Measurements from ENCODE around the gene MUC20. TPM values are rescaled to one million over a fixed set of nuclear protein-coding genes. Genes with fewer than 3 reads are reported as not detected.

MUC20 gene
- total RNA-seq, 1 experiment from 2014 or later, result 1.6 TPM

DNA sequence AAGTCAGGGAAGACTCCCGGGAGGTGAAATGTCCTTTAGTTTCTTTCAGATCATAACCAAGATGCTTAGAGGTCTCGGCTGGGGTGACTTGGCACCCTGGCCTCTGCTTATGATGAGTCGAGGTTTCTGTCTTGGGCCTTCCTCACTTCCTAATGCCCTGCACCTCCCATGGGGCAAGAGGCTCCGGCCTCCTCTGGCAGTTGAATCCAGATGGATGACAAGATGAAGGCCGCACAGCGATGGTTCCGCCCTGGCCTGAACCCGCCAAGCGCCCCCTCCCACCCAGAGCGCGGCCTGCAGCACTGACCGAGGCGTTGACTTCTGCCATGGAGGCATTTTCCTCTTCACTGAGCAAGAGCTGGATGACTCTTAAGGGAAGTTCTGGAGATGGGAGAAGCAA, 31.3 kb downstream of the MUC20 start:
- Histone ChIP-seq H3K4me1 (ENCODE audit: low read length) (no peaks in the 10 kb centered on the region), H2AFZ (ENCODE audit: low read length) (no peak overlapping the region), H3K9ac (ENCODE audit: low read length) (no peak overlapping the region), H3K27me3 (ENCODE audit: low read length) (no peaks in the 10 kb centered on the region), H3K9me2 (replicated peaks; ENCODE audit: insufficient read depth, low read length) (no peaks in the 10 kb centered on the region), H3K9me3 (ENCODE audit: low read length) (no peaks in the 10 kb centered on the region), H4K20me1 (ENCODE audit: insufficient read depth, low read depth, low read length) (no peaks in the 10 kb centered on the region), H3K4me3 (ENCODE audit: low read length) (no peak overlapping the region), H3K36me3 (ENCODE audit: insufficient read depth, low read length) (no peaks in the 10 kb centered on the region), H3K27ac (ENCODE audit: low read length) (no peak overlapping the region), H3K4me2 (ENCODE audit: low read depth, low read length, poor library complexity, severe bottlenecking) (no peak overlapping the region), H3K79me2 (ENCODE audit: low read length) (no peaks in the 10 kb centered on the region)
- no peak for DNase-seq

DNA sequence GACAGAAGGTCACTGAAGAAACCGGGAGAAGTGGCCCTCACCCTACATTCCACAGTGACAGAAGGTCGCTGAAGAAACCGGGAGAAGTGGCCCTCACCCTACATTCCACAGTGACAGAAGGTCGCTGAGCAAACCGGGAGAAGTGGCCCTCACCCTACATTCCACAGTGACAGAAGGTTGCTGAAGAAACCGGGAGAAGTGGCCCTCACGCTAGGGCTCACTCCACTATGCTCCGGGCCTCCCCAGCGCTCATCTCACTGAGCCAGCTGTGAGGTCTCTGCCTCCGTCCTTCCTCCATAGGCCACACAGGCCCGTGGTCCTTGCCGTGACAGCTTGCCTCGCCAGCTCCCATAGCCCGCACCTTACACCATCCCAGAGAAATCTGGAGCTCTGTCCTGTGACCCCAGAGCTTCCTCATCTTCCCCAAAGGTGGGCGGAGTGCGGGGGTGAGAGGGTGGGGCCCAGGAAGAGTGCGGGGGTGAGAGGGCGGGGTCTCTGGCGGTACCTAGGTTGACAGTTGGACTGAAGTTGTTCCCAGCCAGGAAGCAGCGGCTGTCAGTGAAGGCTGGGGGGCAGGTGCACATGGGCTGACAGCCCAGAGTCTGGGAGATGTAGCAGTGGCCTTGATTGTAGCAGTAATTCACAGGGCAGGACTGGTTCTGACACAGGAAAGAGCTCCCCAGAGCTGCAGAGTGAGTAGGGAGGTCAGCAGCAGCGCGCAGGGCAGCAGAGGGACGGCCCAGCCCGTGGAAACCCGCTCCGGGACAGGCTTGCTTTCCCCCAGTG, 32.0 kb downstream of the MUC20 start:
- H3K4me1 ChIP-seq (ENCODE audit: low read length), result no peaks in the 10 kb centered on the region
- DNase-seq, result no peak

DNA sequence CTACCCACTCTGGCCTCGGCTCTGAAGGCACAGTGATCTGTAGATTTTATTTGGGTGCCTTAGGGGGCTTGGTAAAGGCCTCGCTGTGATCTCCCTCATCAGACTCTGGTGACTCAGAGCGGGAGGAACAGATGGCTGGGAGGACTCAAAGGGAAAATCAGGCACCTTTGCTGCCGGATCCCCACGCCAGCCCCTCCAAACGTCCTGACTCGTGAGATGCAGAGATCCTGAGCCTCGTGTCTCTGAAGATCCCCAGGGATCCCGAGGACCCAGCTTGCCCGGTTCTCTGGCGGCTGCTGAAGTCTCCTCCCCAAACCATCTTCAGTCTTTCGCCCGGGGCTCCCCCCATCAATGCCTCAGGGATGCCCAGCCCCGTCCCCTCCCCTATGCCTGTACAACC, 32.8 kb downstream of the MUC20 start:
- Histone ChIP-seq H3K4me3 (ENCODE audit: low read length) (no peak overlapping the region), H3K4me1 (ENCODE audit: low read length) (no peaks in the 10 kb centered on the region), H3K27me3 (ENCODE audit: low read length) (no peaks in the 10 kb centered on the region), H3K9me2 (replicated peaks; ENCODE audit: insufficient read depth, low read length) (no peaks in the 10 kb centered on the region), H3K9me3 (ENCODE audit: low read length) (no peaks in the 10 kb centered on the region), H3K4me2 (ENCODE audit: low read depth, low read length, poor library complexity, severe bottlenecking) (no peak overlapping the region), H3K9ac (ENCODE audit: low read length) (no peak overlapping the region), H3K79me2 (ENCODE audit: low read length) (no peaks in the 10 kb centered on the region), H4K20me1 (ENCODE audit: insufficient read depth, low read depth, low read length) (no peaks in the 10 kb centered on the region), H3K36me3 (ENCODE audit: insufficient read depth, low read length) (no peaks in the 10 kb centered on the region), H3K27ac (ENCODE audit: low read length) (no peak overlapping the region), H2AFZ (ENCODE audit: low read length) (no peak overlapping the region)
- DNase-seq, result no peak

More for the DNA sequence above, 32.0 kb downstream of the MUC20 start:
- Histone ChIP-seq H3K36me3 (ENCODE audit: insufficient read depth, low read length) (no peaks in the 10 kb centered on the region), H3K9me3 (ENCODE audit: low read length) (no peaks in the 10 kb centered on the region), H3K9ac (ENCODE audit: low read length) (no peak overlapping the region), H3K4me3 (ENCODE audit: low read length) (no peak overlapping the region), H3K4me2 (ENCODE audit: low read depth, low read length, poor library complexity, severe bottlenecking) (no peak overlapping the region), H2AFZ (ENCODE audit: low read length) (no peak overlapping the region), H3K27ac (ENCODE audit: low read length) (no peak overlapping the region), H3K9me2 (replicated peaks; ENCODE audit: insufficient read depth, low read length) (no peaks in the 10 kb centered on the region), H4K20me1 (ENCODE audit: insufficient read depth, low read depth, low read length) (no peaks in the 10 kb centered on the region), H3K79me2 (ENCODE audit: low read length) (no peaks in the 10 kb centered on the region), H3K27me3 (ENCODE audit: low read length) (no peaks in the 10 kb centered on the region)

DNA sequence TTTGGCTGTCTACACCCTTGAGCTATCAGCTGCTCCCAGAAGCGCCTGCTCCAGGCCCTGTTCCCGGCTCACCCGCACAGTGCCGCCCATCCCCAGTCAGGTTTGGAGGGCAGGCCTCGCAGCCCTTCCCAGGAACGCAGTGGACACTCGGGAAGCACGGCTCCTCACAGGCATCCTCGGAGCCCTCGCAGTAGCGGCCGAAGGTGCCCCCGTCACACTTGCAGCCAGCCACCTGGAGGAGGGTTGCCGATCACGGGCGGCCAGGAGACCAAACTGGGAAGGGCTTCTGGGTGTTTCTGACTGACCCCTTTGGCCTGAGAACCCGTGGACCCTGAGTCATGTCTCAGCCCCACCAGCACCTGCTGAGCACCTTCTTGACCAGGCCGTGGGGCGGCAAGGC, 33.4 kb downstream of the MUC20 start:
- Histone ChIP-seq H3K4me1 (ENCODE audit: low read length) (no peaks in the 10 kb centered on the region), H3K36me3 (ENCODE audit: insufficient read depth, low read length) (no peaks in the 10 kb centered on the region)
- DNase-seq, result no peak

DNA sequence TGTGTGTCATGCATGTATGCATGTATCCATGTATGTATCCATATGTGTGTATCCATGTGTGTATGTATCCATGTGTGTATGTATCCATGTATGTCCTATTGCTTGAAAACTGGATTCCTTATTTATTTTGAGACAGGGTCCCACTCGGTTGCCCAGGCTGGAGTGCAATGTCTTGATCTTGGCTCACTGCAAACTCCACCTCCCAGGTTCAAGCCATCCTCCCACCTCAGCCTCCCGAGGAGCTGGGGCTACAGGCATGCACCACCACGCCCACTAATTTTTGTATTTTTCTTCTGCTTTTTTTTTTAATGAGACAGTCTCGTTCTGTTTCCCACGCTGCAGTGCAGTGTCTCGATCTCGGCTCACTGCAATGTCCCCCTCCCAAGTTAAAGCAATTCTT, 34.1 kb downstream of the MUC20 start:
- Histone ChIP-seq H3K9me2 (replicated peaks; ENCODE audit: insufficient read depth, low read length) (no peaks in the 10 kb centered on the region), H3K27me3 (ENCODE audit: low read length) (no peaks in the 10 kb centered on the region), H3K9me3 (ENCODE audit: low read length) (no peaks in the 10 kb centered on the region), H3K9ac (ENCODE audit: low read length) (no peak overlapping the region), H3K79me2 (ENCODE audit: low read length) (no peaks in the 10 kb centered on the region), H3K27ac (ENCODE audit: low read length) (no peak overlapping the region), H3K4me2 (ENCODE audit: low read depth, low read length, poor library complexity, severe bottlenecking) (no peak overlapping the region), H3K36me3 (ENCODE audit: insufficient read depth, low read length) (no peaks in the 10 kb centered on the region), H4K20me1 (ENCODE audit: insufficient read depth, low read depth, low read length) (no peaks in the 10 kb centered on the region), H2AFZ (ENCODE audit: low read length) (no peak overlapping the region), H3K4me3 (ENCODE audit: low read length) (no peak overlapping the region), H3K4me1 (ENCODE audit: low read length) (no peaks in the 10 kb centered on the region)
- DNase-seq, result no peak

More for the DNA sequence above, 33.4 kb downstream of the MUC20 start:
- H3K9me3 ChIP-seq (ENCODE audit: low read length), result no peaks in the 10 kb centered on the region
- no peaks in the 10 kb centered on the region for H3K9me2 ChIP-seq (replicated peaks; ENCODE audit: insufficient read depth, low read length)
- H2AFZ ChIP-seq (ENCODE audit: low read length), result no peak overlapping the region
- no peak overlapping the region for H3K4me2 ChIP-seq (ENCODE audit: low read depth, low read length, poor library complexity, severe bottlenecking)
- H3K4me3 ChIP-seq (ENCODE audit: low read length), result no peak overlapping the region
- H4K20me1 ChIP-seq (ENCODE audit: insufficient read depth, low read depth, low read length), result no peaks in the 10 kb centered on the region
- H3K27ac ChIP-seq (ENCODE audit: low read length), result no peak overlapping the region
- no peaks in the 10 kb centered on the region for H3K79me2 ChIP-seq (ENCODE audit: low read length)
- H3K27me3 ChIP-seq (ENCODE audit: low read length), result no peaks in the 10 kb centered on the region
- H3K9ac ChIP-seq (ENCODE audit: low read length), result no peak overlapping the region

DNA sequence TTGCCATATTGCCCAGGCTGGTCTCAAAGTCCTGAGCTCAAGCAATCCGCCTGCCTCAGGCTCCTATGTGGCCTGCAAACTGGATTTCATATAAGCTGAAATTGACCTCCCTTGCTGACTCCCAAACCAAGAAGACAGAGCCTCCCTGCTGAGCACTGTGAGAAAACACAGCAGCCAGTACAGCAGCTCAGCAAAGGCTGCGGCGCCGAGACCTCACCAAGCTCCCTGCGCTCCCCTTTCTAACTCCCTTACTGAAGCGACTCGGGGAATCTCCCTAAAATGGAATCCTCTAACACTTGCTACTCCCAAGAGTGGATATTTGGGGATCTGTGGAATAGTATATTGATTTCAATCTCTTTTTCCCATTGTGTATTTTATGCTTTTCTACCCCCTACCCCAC, 34.6 kb downstream of the MUC20 start:
- Histone ChIP-seq H3K27me3 (ENCODE audit: low read length) (no peaks in the 10 kb centered on the region), H3K4me2 (ENCODE audit: low read depth, low read length, poor library complexity, severe bottlenecking) (no peak overlapping the region), H3K79me2 (ENCODE audit: low read length) (no peaks in the 10 kb centered on the region), H3K9me2 (replicated peaks; ENCODE audit: insufficient read depth, low read length) (no peaks in the 10 kb centered on the region), H2AFZ (ENCODE audit: low read length) (no peak overlapping the region), H3K9ac (ENCODE audit: low read length) (no peak overlapping the region), H4K20me1 (ENCODE audit: insufficient read depth, low read depth, low read length) (no peaks in the 10 kb centered on the region), H3K27ac (ENCODE audit: low read length) (no peak overlapping the region), H3K4me1 (ENCODE audit: low read length) (no peaks in the 10 kb centered on the region), H3K36me3 (ENCODE audit: insufficient read depth, low read length) (no peaks in the 10 kb centered on the region), H3K4me3 (ENCODE audit: low read length) (no peak overlapping the region), H3K9me3 (ENCODE audit: low read length) (no peaks in the 10 kb centered on the region)
- no peak for DNase-seq

DNA sequence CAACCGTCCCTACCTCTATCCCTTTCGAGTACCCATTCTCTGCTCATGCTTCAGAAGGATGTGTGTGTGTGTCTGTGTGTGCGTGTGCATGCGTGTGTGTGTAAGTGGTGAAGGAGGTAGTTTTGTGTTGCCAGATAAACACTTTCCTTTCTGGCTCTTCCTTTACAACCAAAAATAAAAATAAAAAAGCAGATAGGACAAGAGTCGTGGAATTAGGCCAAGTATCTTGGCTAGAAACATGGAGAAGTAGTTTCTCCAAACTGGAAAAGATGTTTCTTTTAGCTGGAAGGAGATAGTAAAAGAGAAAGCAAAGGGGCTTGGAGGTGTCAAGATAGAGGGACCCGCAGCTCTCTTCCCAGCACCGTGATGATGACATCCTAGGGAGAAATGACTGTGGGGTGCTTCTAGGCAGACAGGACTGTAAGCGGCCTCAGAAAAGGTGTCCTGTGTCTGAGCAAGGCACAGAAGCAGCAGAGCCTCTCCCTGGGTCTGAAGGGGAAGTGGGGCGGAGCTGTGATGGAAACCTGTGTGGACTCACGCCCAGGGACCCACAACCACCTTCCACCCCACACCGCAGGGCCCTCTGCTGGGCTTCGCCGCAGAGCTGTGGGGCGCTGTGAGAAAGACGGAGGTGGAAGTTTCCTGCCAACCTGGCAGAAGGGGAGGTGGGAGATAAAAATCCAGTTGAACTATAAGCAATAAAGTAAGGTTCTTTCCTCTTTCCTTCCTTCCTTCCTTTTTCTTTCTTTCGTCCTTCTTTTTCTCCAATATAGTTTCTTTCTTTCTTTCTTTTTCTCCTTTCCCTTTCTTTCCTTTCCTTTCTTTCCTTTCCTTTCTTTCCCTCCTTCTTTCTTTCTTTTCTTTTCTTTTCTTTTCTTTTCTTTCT, 35.3 kb downstream of the MUC20 start:
- Histone ChIP-seq H3K79me2 (ENCODE audit: low read length) (no peaks in the 10 kb centered on the region), H3K9me2 (replicated peaks; ENCODE audit: insufficient read depth, low read length) (no peaks in the 10 kb centered on the region), H3K27ac (ENCODE audit: low read length) (no peak overlapping the region), H3K4me3 (ENCODE audit: low read length) (no peak overlapping the region), H4K20me1 (ENCODE audit: insufficient read depth, low read depth, low read length) (no peaks in the 10 kb centered on the region), H3K4me1 (ENCODE audit: low read length) (no peaks in the 10 kb centered on the region), H3K9ac (ENCODE audit: low read length) (no peak overlapping the region), H3K36me3 (ENCODE audit: insufficient read depth, low read length) (no peaks in the 10 kb centered on the region), H3K9me3 (ENCODE audit: low read length) (no peaks in the 10 kb centered on the region), H3K27me3 (ENCODE audit: low read length) (no peaks in the 10 kb centered on the region), H3K4me2 (ENCODE audit: low read depth, low read length, poor library complexity, severe bottlenecking) (no peak overlapping the region), H2AFZ (ENCODE audit: low read length) (no peak overlapping the region)
- no peak for DNase-seq

DNA sequence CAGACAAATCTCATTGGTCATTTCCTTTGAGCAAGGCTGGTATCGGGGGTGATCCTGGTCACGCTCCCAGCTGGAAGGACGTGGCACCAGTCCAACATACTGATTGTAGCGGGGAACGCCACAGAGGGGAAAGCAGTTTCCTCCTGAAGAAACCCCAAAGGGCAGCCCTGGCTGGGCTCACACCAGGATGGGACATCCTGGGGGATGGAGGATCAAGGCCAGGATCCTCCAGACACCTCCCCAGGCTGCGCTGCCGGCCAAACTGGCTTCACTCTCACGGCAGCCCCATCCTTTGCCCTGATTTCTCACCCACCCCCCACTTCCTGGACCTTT, 36.6 kb downstream of the MUC20 start:
- H3K27ac ChIP-seq (ENCODE audit: low read length), result no peak overlapping the region
- no peaks in the 10 kb centered on the region for H3K9me2 ChIP-seq (replicated peaks; ENCODE audit: insufficient read depth, low read length)
- no peaks in the 10 kb centered on the region for H4K20me1 ChIP-seq (ENCODE audit: insufficient read depth, low read depth, low read length)
- H2AFZ ChIP-seq (ENCODE audit: low read length), result no peak overlapping the region
- no peak overlapping the region for H3K9ac ChIP-seq (ENCODE audit: low read length)
- H3K4me3 ChIP-seq (ENCODE audit: low read length), result no peak overlapping the region
- H3K36me3 ChIP-seq (ENCODE audit: insufficient read depth, low read length), result no peaks in the 10 kb centered on the region
- no peak overlapping the region for H3K4me2 ChIP-seq (ENCODE audit: low read depth, low read length, poor library complexity, severe bottlenecking)
- H3K79me2 ChIP-seq (ENCODE audit: low read length), result no peaks in the 10 kb centered on the region
- DNase-seq, result no peak
- no peaks in the 10 kb centered on the region for H3K9me3 ChIP-seq (ENCODE audit: low read length)
- no peaks in the 10 kb centered on the region for H3K27me3 ChIP-seq (ENCODE audit: low read length)
- H3K4me1 ChIP-seq (ENCODE audit: low read length), result no peaks in the 10 kb centered on the region

All from Karpas-422 (cell line).